Fibroblast of lung (primary cell): ENCODE results near the gene WNT2B. TPM values are rescaled to one million over a fixed set of nuclear protein-coding genes. Genes with fewer than 3 reads are reported as not detected.

Experiments
- DNase-seq, 2 donors: peaks; one replicate each; pipeline versions ENCODE4 v3.0.0 to v3.0.0-alpha.2; 2010; ENCODE audit warnings: low read depth in 2 of 2
- H2AFZ ChIP-seq: 2 replicates; pipeline ENCODE4 v1.5.1; 2012; ENCODE audit warnings: low read length, control low read depth, inconsistent platforms
- H3K27ac ChIP-seq: 2 replicates; pipeline ENCODE4 v1.5.1; 2011; ENCODE audit warnings: low read length, control low read depth; ENCODE audit not compliant: insufficient read depth
- H3K27me3 ChIP-seq: 2 replicates; pipeline ENCODE4 v1.5.1; 2011; ENCODE audit warnings: mild to moderate bottlenecking, low read length; ENCODE audit not compliant: control insufficient read depth, insufficient read depth
- H3K36me3 ChIP-seq: 2 replicates; pipeline ENCODE4 v1.5.1; 2011; ENCODE audit warnings: low read length; ENCODE audit not compliant: control insufficient read depth, insufficient read depth
- H3K4me1 ChIP-seq: 2 replicates; pipeline ENCODE4 v1.5.1; 2011; ENCODE audit warnings: low read length; ENCODE audit not compliant: control insufficient read depth, insufficient read depth; ENCODE audit errors: extremely low read depth
- H3K4me2 ChIP-seq: 2 replicates; pipeline ENCODE4 v1.5.1; 2011; ENCODE audit warnings: low read length, control low read depth; ENCODE audit not compliant: insufficient read depth; ENCODE audit errors: extremely low read depth
- H3K4me3 ChIP-seq, 4 experiments: fragments of 200-600 bp in 1 of 4; sonication (generic) in 1 of 4; replicated peaks in 1 of 4; 2 replicates each; pipeline ENCODE4 v1.5.1; 2011 to 2016; ENCODE audit warnings: low read length in 4 of 4, low read depth in 3 of 4, mild to moderate bottlenecking in 3 of 4, control low read depth in 2 of 4, inconsistent platforms in 1 of 4, mixed read lengths in 1 of 4; ENCODE audit not compliant: insufficient read depth in 1 of 4; ENCODE audit errors: control extremely low read depth in 1 of 4
- H3K79me2 ChIP-seq: 2 replicates; pipeline ENCODE4 v1.5.1; 2012; ENCODE audit warnings: mild to moderate bottlenecking, low read length, inconsistent platforms; ENCODE audit not compliant: control insufficient read depth, insufficient read depth
- H3K9ac ChIP-seq: 2 replicates; pipeline ENCODE4 v1.5.1; 2011; ENCODE audit warnings: mild to moderate bottlenecking, low read length, control low read depth; ENCODE audit not compliant: insufficient read depth
- H3K9me3 ChIP-seq: 2 replicates; pipeline ENCODE4 v1.5.1; 2012; ENCODE audit warnings: low read depth, low read length; ENCODE audit not compliant: control insufficient read depth, insufficient read depth
- H4K20me1 ChIP-seq: 2 replicates; pipeline ENCODE4 v1.5.1; 2011; ENCODE audit warnings: low read length; ENCODE audit not compliant: control insufficient read depth, insufficient read depth; ENCODE audit errors: extremely low read depth
- CTCF ChIP-seq, 2 donors: IDR thresholded peaks in 1 of 2; conservative IDR thresholded peaks in 1 of 2; 1 replicate in 1 of 2; 2 replicates in 1 of 2; pipeline ENCODE4 v1.5.1; 2011 to 2012; ENCODE audit warnings: low read length in 2 of 2, control low read depth in 1 of 2, inconsistent platforms in 1 of 2, low read depth in 1 of 2, mild to moderate bottlenecking in 1 of 2
- EZH2 ChIP-seq: IDR thresholded peaks from 2 replicates; pipeline ENCODE4 v1.5.1; 2012; ENCODE audit warnings: low read length, control low read depth, mild to moderate bottlenecking; ENCODE audit errors: missing control alignments
- polyA plus RNA-seq, 2 donors: library from polyadenylated mRNA; depleted of rRNA in 1 of 2; stranded (reverse) in 1 of 2; unstranded in 1 of 2; fragments of >200 nt; gene quantifications; 2 replicates each; pipeline ENCODE4 v1.2.1, GENCODE V29; 2011 to 2012; ENCODE audit warnings: missing spikeins in 1 of 2
- total RNA-seq: library from RNA; depleted of rRNA; stranded (reverse); fragments of >200 nt; gene quantifications from 2 replicates; pipeline ENCODE4 v1.2.1, GENCODE V29; 2014

WNT2B gene
- total and polyA plus RNA-seq, 2 donors (not counting 1 experiment from before 2014, with no cell fraction given): 2.0 to 3.5 TPM

- no peak overlapping the region for H3K4me3 ChIP-seq
- DNase-seq: no peak
- no peak overlapping the region for H3K9ac ChIP-seq
- no peaks in the 10 kb centered on the region for H3K36me3 ChIP-seq
- TF ChIP-seq CTCF (conservative IDR thresholded peaks at IDR 0.05 in 1 of 2, IDR thresholded peaks at IDR 0.05 in 1 of 2; ENCODE audit: low read depth in 1 of 2, low read length in 2 of 2) (no peak), EZH2 (no peak)
- H3K4me1 ChIP-seq: peaks cover 2% of the 10 kb centered on the region
- no peaks in the 10 kb centered on the region for H3K27me3 ChIP-seq
- H2AFZ ChIP-seq: no peak overlapping the region
- no peaks in the 10 kb centered on the region for H3K79me2 ChIP-seq
- H3K27ac ChIP-seq: no peak overlapping the region
- no peak overlapping the region for H3K4me2 ChIP-seq
- no peaks in the 10 kb centered on the region for H4K20me1 ChIP-seq
- no peaks in the 10 kb centered on the region for H3K9me3 ChIP-seq
Observed at GRCh38 chr1:112558634-112559033, 49.9 kb downstream of the WNT2B start.

GRCh38 chr1:112563341-112563740 lies 54.6 kb downstream of the WNT2B start:
- Histone ChIP-seq H2AFZ (no peak overlapping the region), H3K9me3 (no peaks in the 10 kb centered on the region), H3K4me2 (no peak overlapping the region), H3K36me3 (peaks cover 2% of the 10 kb centered on the region), H4K20me1 (no peaks in the 10 kb centered on the region), H3K27me3 (no peaks in the 10 kb centered on the region), H3K79me2 (no peaks in the 10 kb centered on the region), H3K4me3 (no peak overlapping the region), H3K4me1 (no peaks in the 10 kb centered on the region), H3K9ac (no peak overlapping the region), H3K27ac (no peak overlapping the region)
- DNase-seq: no peak
- TF ChIP-seq CTCF (conservative IDR thresholded peaks at IDR 0.05 in 1 of 2, IDR thresholded peaks at IDR 0.05 in 1 of 2; ENCODE audit: low read depth in 1 of 2, low read length in 2 of 2) (no peak), EZH2 (no peak)

- H3K9ac ChIP-seq: no peak overlapping the region
- H3K27me3 ChIP-seq: no peaks in the 10 kb centered on the region
- H3K9me3 ChIP-seq: no peaks in the 10 kb centered on the region
- no peak overlapping the region for H3K27ac ChIP-seq
- H3K4me1 ChIP-seq: no peaks in the 10 kb centered on the region
- DNase-seq: no peak
- H3K79me2 ChIP-seq: no peaks in the 10 kb centered on the region
- H4K20me1 ChIP-seq: no peaks in the 10 kb centered on the region
- no peak overlapping the region for H3K4me2 ChIP-seq
- no peak overlapping the region for H2AFZ ChIP-seq
- no peak overlapping the region for H3K4me3 ChIP-seq
- peaks cover 2% of the 10 kb centered on the region for H3K36me3 ChIP-seq
- TF ChIP-seq CTCF (conservative IDR thresholded peaks at IDR 0.05 in 1 of 2, IDR thresholded peaks at IDR 0.05 in 1 of 2; ENCODE audit: low read depth in 1 of 2, low read length in 2 of 2) (no peak), EZH2 (no peak)
Observed at GRCh38 chr1:112564081-112564480, 55.3 kb downstream of the WNT2B start.
